ENCODE data around the gene ZNF664. TPM values are rescaled to one million over a fixed set of nuclear protein-coding genes. Genes with fewer than 3 reads are reported as not detected.

Gene ZNF664
- total RNA-seq, 1 donor from 2014 or later, result 27.7 TPM

DNA sequence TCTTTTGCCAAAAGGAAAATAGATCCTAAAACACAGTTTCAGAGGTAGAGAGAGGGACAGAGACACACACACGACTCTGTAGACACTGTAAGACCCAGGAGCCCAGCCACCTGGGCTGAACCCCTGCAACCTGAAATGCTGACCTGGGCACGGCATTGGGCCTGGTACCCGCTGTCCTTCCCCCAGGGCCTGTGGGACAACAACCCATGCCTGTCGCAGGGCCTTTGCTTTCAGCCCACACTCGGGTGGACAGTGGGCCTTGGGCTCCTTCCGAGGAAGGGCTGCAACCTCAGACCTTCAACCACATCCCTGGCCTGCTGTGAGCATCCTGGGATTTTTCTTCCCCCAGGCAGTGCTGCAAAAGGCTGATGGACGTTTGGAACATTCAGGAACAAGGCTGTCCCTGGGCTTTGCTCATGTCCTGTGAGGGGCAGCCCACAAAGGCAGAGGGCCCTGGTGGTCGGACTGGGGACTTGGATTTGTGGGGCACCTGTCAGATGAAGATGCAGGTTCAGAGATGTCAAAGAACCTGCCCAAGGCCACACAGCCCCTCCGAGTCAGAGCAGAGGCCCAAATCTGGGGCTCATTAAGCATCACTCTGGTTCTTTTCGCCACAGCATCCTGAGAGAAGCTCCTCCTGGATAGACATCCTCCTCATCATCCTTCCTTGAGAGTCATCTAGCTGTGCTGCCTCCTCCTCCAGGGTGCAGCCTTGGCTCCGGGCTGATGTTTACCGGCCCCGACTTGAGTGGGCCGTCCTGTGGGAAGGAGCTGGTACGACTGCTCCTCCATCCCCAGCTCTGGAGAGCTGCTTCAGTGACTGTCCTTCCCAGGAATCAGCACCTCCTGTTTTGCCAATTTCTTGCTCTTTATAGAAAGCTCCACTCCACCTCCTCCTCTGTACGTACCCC lies 33.0 kb upstream of the ZNF664 start:
- TF ChIP-seq, protein P1, sequence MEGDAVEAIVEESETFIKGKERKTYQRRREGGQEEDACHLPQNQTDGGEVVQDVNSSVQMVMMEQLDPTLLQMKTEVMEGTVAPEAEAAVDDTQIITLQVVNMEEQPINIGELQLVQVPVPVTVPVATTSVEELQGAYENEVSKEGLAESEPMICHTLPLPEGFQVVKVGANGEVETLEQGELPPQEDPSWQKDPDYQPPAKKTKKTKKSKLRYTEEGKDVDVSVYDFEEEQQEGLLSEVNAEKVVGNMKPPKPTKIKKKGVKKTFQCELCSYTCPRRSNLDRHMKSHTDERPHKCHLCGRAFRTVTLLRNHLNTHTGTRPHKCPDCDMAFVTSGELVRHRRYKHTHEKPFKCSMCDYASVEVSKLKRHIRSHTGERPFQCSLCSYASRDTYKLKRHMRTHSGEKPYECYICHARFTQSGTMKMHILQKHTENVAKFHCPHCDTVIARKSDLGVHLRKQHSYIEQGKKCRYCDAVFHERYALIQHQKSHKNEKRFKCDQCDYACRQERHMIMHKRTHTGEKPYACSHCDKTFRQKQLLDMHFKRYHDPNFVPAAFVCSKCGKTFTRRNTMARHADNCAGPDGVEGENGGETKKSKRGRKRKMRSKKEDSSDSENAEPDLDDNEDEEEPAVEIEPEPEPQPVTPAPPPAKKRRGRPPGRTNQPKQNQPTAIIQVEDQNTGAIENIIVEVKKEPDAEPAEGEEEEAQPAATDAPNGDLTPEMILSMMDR (IDR thresholded peaks at IDR 0.05), result no peak
- Histone ChIP-seq H3K27ac (peak overlapping the region in 1 of 2 donors; percentile 65), H3K9me3 (no peaks in the 10 kb centered on the region), H3K4me1 (peaks cover 0 to 14% of the 10 kb centered on the region in 2 donors), H3K36me3 (peaks cover 31 to 87% of the 10 kb centered on the region in 2 donors), H3K4me3 (no peak overlapping the region), H3K27me3 (no peaks in the 10 kb centered on the region)
- intact Hi-C loops (cut with DNase I), result no loop called here
- peak in 1 of 2 donors; percentile 55 for DNase-seq (ENCODE audit: low spot score in 2 of 2)

DNA sequence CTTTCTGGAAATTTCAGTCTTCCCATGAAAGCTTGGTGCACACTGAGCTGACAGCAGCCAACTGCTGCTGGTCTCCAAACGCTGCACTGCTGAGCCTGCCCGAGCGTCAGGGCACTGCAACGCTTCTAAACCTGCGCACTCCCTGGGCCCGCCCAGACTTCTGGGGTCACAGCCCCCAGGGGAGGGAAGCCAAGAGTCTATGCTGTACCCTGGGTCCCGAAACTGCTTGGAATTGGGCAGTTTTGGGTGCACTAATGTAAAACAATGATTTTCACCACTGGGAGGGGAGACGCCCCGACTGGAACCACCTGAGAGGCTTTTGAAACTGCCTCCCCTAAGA lies 32.4 kb upstream of the ZNF664 start:
- Histone ChIP-seq H3K4me3 (no peak overlapping the region), H3K27ac (peak overlapping the region in 1 of 2 donors; percentile 65), H3K27me3 (no peaks in the 10 kb centered on the region), H3K9me3 (no peaks in the 10 kb centered on the region), H3K4me1 (peaks cover 0 to 14% of the 10 kb centered on the region in 2 donors), H3K36me3 (peaks cover 33 to 92% of the 10 kb centered on the region in 2 donors)
- peak in 1 of 2 donors; percentile 16 for DNase-seq (ENCODE audit: low spot score in 2 of 2)
- intact Hi-C loops (cut with DNase I), result no loop called here
- TF ChIP-seq, protein P1 (IDR thresholded peaks at IDR 0.05), result no peak

DNA sequence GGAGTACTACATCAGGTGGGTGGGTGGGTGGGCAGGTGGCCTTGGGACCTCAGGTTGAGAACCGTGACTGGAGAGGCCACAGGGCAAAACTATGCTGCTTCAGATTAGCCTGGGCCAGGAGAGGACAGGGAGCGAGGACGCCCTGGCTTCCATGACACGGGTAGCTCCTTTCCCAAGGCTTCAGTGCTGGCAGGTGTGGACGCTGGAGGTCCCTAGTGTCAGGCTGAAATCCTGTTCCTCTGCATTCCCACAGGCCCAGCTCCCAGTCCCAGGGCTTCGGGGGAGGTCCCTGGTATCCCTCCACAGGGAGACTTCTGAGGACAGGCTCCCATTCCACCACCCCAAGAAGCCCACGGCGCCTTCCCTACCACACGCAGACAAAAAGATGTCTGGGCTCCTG lies 32.0 kb upstream of the ZNF664 start:
- no peak overlapping the region for H3K4me3 ChIP-seq
- TF ChIP-seq, protein P1 (IDR thresholded peaks at IDR 0.05), result no peak
- intact Hi-C loops (cut with DNase I), result no loop called here
- no peaks in the 10 kb centered on the region for H3K27me3 ChIP-seq
- H3K27ac ChIP-seq, result peak overlapping the region; percentile 33 to 65
- DNase-seq (ENCODE audit: low spot score in 2 of 2), result peak in 1 of 2 donors; percentile 55
- H3K36me3 ChIP-seq, result peaks cover 33 to 90% of the 10 kb centered on the region in 2 donors
- no peaks in the 10 kb centered on the region for H3K9me3 ChIP-seq
- peaks cover 0 to 14% of the 10 kb centered on the region in 2 donors for H3K4me1 ChIP-seq

DNA sequence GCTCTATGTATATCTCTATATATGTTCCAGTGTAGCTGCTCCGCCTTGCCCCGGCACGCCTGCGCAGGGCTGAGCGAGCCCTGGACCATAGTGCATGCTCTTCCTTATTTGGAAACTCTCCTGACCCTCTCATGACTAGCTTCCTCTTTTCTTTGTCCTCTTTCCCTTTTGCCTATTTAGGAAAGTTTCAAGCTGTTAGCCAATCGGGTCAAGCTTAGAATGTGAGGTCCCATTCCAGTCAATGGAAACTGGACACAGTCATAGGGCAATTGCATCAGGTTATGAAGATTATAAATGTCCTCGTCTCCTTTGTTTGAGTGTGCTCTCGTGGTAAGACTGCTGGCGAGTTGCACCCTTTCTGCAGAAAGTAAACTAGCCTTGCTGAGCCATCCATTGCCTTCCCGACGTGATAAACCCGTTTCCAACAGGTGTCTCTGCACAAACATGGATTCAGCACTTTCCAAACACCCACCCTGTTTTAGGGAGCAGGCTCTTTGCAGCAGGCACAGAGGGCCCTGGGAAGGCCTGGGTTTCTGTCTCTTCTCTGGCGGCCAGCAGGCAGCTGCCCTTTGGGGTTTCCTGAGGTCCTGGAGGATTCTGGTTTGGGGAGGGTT lies 31.3 kb upstream of the ZNF664 start:
- Histone ChIP-seq H3K4me3 (no peak overlapping the region), H3K27me3 (no peaks in the 10 kb centered on the region), H3K4me1 (peaks cover 0 to 14% of the 10 kb centered on the region in 2 donors), H3K9me3 (no peaks in the 10 kb centered on the region), H3K36me3 (peaks cover 27 to 83% of the 10 kb centered on the region in 2 donors), H3K27ac (peak overlapping the region; percentile 59 to 65)
- TF ChIP-seq, protein P1 (IDR thresholded peaks at IDR 0.05), result no peak
- DNase-seq (ENCODE audit: low spot score in 2 of 2), result no peak
- intact Hi-C loops (cut with DNase I), result loop anchor here (1.0 kb wide), 1 partner anchor 31 kb away; the partner anchor contains the start of gene CCDC92

DNA sequence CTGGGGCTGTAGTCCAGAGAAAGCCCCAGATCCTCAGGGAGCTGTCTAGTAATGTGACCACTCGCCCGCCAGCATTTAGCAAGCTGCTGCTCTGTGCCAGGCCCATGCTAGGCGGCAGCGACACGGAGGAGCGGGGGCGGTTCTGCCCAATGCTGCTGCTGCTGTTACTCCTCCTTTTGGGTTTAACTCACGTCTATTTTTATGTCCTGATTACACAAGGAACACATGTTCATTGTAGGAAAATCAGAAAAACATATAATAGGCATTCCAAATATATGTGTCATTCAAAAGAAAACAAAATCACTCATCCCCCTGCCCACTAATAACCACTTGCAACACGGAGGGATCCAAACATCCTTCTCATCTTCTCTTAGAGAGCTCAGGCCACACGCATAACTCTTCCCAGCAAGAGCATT lies 30.8 kb upstream of the ZNF664 start:
- Histone ChIP-seq H3K9me3 (no peaks in the 10 kb centered on the region), H3K27ac (peak overlapping the region; percentile 59 to 65), H3K36me3 (peaks cover 22 to 77% of the 10 kb centered on the region in 2 donors), H3K27me3 (no peaks in the 10 kb centered on the region), H3K4me1 (peaks cover 0 to 14% of the 10 kb centered on the region in 2 donors), H3K4me3 (no peak overlapping the region)
- intact Hi-C loops (cut with DNase I), result loop anchor here (1.0 kb wide), 1 partner anchor 30 kb away; the partner anchor contains the start of gene CCDC92
- peak in 1 of 2 donors; percentile 76 for DNase-seq (ENCODE audit: low spot score in 2 of 2)
- TF ChIP-seq, protein P1 (IDR thresholded peaks at IDR 0.05), result no peak

Data from ascending aorta (tissue), 2 donors.